ENCODE measurements around the gene G0S2. TPM values are rescaled to one million over a fixed set of nuclear protein-coding genes. Genes with fewer than 3 reads are reported as not detected.
A peak's percentile ranks its signal among the peaks of the same experiment; 100 is the strongest.

The G0S2 gene
- total and polyA plus RNA-seq, 9 of the 15 experiments (the other 6 are each of a cell fraction or from before 2014, with no cell fraction given) = 0.18 to 65.6 (median 11.4) TPM

DNA sequence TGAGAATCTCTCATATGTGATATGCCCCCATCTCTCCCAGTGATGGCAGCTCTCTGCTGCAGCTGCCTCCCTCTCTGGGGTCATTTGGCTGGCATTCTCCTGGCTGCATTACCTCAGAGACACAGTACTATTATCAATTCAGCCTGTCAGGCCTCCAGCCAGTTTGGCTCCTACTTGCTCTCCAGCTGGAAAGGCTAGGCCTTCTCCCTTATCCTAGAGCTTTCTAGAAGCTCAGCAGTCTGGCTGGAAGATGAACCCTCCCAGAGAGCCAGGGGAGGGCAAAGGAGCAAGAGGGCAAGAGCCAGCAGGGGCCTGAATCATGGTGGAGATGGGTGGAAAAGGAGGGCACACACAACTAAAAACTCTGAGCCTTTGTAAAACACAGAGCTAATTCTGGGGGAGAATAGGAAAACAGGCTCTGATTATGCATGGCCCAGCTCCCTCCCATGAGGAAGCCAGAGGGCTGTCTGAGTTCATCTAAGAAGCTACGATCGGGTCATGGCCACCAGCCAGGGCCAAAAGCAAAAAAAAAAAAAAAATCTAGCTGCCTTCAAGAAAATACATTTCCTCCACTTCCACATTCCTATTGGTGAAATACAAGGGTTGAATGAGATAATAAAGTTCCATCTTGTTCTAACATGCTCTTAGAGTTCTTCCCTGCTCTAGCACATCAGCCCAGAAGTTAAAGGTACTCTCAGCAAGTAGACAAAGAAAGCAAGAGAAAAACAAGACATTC is 31.8 kb upstream of the G0S2 start (continued):
- TF ChIP-seq, protein P1, sequence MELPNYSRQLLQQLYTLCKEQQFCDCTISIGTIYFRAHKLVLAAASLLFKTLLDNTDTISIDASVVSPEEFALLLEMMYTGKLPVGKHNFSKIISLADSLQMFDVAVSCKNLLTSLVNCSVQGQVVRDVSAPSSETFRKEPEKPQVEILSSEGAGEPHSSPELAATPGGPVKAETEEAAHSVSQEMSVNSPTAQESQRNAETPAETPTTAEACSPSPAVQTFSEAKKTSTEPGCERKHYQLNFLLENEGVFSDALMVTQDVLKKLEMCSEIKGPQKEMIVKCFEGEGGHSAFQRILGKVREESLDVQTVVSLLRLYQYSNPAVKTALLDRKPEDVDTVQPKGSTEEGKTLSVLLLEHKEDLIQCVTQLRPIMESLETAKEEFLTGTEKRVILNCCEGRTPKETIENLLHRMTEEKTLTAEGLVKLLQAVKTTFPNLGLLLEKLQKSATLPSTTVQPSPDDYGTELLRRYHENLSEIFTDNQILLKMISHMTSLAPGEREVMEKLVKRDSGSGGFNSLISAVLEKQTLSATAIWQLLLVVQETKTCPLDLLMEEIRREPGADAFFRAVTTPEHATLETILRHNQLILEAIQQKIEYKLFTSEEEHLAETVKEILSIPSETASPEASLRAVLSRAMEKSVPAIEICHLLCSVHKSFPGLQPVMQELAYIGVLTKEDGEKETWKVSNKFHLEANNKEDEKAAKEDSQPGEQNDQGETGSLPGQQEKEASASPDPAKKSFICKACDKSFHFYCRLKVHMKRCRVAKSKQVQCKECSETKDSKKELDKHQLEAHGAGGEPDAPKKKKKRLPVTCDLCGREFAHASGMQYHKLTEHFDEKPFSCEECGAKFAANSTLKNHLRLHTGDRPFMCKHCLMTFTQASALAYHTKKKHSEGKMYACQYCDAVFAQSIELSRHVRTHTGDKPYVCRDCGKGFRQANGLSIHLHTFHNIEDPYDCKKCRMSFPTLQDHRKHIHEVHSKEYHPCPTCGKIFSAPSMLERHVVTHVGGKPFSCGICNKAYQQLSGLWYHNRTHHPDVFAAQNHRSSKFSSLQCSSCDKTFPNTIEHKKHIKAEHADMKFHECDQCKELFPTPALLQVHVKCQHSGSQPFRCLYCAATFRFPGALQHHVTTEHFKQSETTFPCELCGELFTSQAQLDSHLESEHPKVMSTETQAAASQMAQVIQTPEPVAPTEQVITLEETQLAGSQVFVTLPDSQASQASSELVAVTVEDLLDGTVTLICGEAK (IDR thresholded peaks at IDR 0.05) = peak; percentile 78
- TF ChIP-seq, protein P1 (CRISPR knock-in tag; IDR thresholded peaks at IDR 0.05) = no peak

Data from K562 (cell line).